ENCODE results near the gene MYLK. TPM values are rescaled to one million over a fixed set of nuclear protein-coding genes. Genes with fewer than 3 reads are reported as not detected.
A peak's percentile ranks its signal among the peaks of the same experiment; 100 is the strongest.

The MYLK gene
- total and polyA plus RNA-seq, 2 of the 4 experiments (the other 2 are of a cell fraction): 299 to 484 TPM

- Histone ChIP-seq H2BK120ac (ENCODE audit: low read depth, low read length) (0 out of 2 replicates have a peak overlapping the region, but pooled peaks have one; percentile 14), H4K8ac (ENCODE audit: low read depth in 2 of 2, low read length in 2 of 2) (no peak overlapping the region; a peak in 1 of 4 replicates), H3K9me1 (ENCODE audit: insufficient read depth, low read length) (peaks cover 12% of the 10 kb centered on the region), H3K9me3 (ENCODE audit: control insufficient read depth, insufficient read depth, low read length) (no peaks in the 10 kb centered on the region), H2BK15ac (ENCODE audit: low read depth, low read length) (no peak overlapping the region; the same call in 2 of the 3 replicates), H3K4me3 (ENCODE audit: insufficient read depth, low read depth, low read length) (no peak overlapping the region), H2AK5ac (ENCODE audit: low read depth, low read length) (no peak overlapping the region), H4K5ac (ENCODE audit: low read depth, low read length) (no peak overlapping the region), H4K20me1 (ENCODE audit: insufficient read depth, low read length) (no peaks in the 10 kb centered on the region), H4K91ac (ENCODE audit: insufficient read depth, low read depth, low read length) (no peak overlapping the region), H3K14ac (replicated peaks; ENCODE audit: low read depth, low read length) (no peak overlapping the region), H2BK20ac (ENCODE audit: low read depth, low read length) (no peak overlapping the region), H3K79me1 (ENCODE audit: low read depth in 1 of 2, low read length in 2 of 2) (peaks cover 12 to 58% of the 10 kb centered on the region in 2 experiments), H3K4ac (ENCODE audit: low read depth, low read length) (no peak overlapping the region), H3K27me3 (ENCODE audit: control insufficient read depth, insufficient read depth, low read length) (no peaks in the 10 kb centered on the region), H3K4me1 (ENCODE audit: control insufficient read depth, insufficient read depth, low read length) (peaks cover 15% of the 10 kb centered on the region), H3K36me3 (ENCODE audit: control insufficient read depth, insufficient read depth, low read length) (peaks cover 78% of the 10 kb centered on the region), H3K18ac (ENCODE audit: low read depth, low read length) (no peak overlapping the region), H2AK9ac (replicated peaks; ENCODE audit: low read depth, low read length, poor library complexity) (peak overlapping the region; percentile 43), H3K23ac (ENCODE audit: low read depth, low read length) (no peak overlapping the region), H2AFZ (replicated peaks; ENCODE audit: low read length, poor library complexity) (no peak overlapping the region), H3K9ac (ENCODE audit: low read depth, low read length) (no peak overlapping the region), H3K27ac (ENCODE audit: insufficient read depth, low read length) (no peak overlapping the region), H3K4me2 (ENCODE audit: low read depth, low read length) (no peak overlapping the region), H2BK5ac (ENCODE audit: low read depth, low read length, poor library complexity, severe bottlenecking) (no peak overlapping the region), H3K56ac (ENCODE audit: extremely low read depth, insufficient read depth, low read length) (no peak overlapping the region)
- no peak for ATAC-seq (ENCODE audit: low read depth)
- ChIA-PET POLR2A (ENCODE audit: unreplicated experiment) (interaction anchor here (0.7 kb wide), 1 partner anchor 33 kb away, joined by 8 read pairs; no protein-coding TSS in a partner anchor), CTCF (interaction anchor here (0.6 to 2.6 kb wide), 11 partner anchors 9 to 1395 kb away, joined by 4 to 13 read pairs (median 6); no protein-coding TSS in a partner anchor)
- intact Hi-C loops (cut with micrococcal nuclease) (loop anchor here (1.0 to 10.0 kb wide), 3 partner anchors 51 to 223 kb away; no protein-coding TSS in a partner anchor), in situ Hi-C loops (cut with MboI; ENCODE audit: low sequenced_read_pairs) (no loop called here), dilution Hi-C loops (cut with HindIII; ENCODE audit: low sequenced_read_pairs, unreplicated experiment) (no loop called here)
- BruUV-seq (replicated peaks): no TSS peak
- DNase-seq: no peak
- TF ChIP-seq CHD1 (IDR thresholded peaks at IDR 0.05; ENCODE audit: low read depth, low read length): no peak
- peak; percentile 18; the same call in 1 of the 2 replicates for TF ChIP-seq CTCF (conservative IDR thresholded peaks at IDR 0.05; ENCODE audit: low read depth, low read length)
- WGBS, 2 experiments (ENCODE audit: extremely low coverage in 2 of 2, insufficient read length in 1 of 2): no CpG with 5 or more reads among the region's 11 CpGs
These were observed 232.4 kb downstream of the MYLK start for GRCh38 chr3:123651449-123652341.

Measured in IMR-90 (cell line).